ENCODE results near the gene HEBP2.

DNA sequence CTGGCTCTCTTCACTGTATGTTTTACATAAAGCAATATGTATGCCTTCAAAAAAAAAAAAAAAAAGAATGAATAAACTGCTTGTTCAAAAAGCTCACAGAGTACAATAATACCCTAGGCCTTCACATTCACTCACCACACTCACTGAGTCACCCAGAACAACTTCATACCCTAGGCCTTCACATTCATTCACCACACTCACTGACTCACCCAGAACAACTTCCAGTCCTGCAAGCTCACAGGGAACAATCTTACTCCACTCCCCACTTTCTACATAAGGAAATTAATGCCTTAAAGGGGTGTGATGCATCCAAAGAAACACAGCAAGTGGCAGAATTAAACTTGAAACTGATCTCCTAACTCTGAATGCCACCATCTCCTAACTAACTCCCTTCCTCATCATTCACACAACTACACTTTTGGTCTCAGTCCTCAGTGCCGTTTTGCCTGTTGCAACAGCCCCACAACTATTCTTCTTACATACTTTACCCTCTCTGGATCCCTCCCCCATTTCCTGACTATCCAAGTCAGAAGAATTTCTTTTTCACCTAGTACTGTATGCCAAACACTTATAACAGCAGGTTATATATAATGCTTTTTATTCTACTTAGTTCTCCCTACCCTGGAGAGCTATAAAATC, 61.1 kb downstream of the HEBP2 start:
- no peak for TF ChIP-seq POLR2A (IDR thresholded peaks at IDR 0.05; ENCODE audit: extremely low read depth, insufficient read length)
- TF ChIP-seq, protein P1, sequence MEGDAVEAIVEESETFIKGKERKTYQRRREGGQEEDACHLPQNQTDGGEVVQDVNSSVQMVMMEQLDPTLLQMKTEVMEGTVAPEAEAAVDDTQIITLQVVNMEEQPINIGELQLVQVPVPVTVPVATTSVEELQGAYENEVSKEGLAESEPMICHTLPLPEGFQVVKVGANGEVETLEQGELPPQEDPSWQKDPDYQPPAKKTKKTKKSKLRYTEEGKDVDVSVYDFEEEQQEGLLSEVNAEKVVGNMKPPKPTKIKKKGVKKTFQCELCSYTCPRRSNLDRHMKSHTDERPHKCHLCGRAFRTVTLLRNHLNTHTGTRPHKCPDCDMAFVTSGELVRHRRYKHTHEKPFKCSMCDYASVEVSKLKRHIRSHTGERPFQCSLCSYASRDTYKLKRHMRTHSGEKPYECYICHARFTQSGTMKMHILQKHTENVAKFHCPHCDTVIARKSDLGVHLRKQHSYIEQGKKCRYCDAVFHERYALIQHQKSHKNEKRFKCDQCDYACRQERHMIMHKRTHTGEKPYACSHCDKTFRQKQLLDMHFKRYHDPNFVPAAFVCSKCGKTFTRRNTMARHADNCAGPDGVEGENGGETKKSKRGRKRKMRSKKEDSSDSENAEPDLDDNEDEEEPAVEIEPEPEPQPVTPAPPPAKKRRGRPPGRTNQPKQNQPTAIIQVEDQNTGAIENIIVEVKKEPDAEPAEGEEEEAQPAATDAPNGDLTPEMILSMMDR (IDR thresholded peaks at IDR 0.05; ENCODE audit: low read depth, low read length), result no peak
- TF ChIP-seq, protein P2, sequence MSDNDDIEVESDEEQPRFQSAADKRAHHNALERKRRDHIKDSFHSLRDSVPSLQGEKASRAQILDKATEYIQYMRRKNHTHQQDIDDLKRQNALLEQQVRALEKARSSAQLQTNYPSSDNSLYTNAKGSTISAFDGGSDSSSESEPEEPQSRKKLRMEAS (IDR thresholded peaks at IDR 0.05; ENCODE audit: low read depth, low read length), result no peak

Data from NB4 (cell line).